Naive thymus-derived CD4-positive, alpha-beta T cell (primary cell): ENCODE measurements around the gene BBS9. TPM values are rescaled to one million over a fixed set of nuclear protein-coding genes. Genes with fewer than 3 reads are reported as not detected.

ENCODE experiments used
- ATAC-seq: fragments of 150-1000 bp; cut with Tn5 transposase; 2 replicates; pipeline ENCODE4 v1.10.0; 2021; ENCODE audit warnings: mild to moderate bottlenecking, moderate library complexity
- CTCF ChIA-PET: fragments of 350-600 bp; sonication (Branson Sonifier 250); formaldehyde crosslinking; loops from one replicate; lab custom pipeline; 2021; ENCODE audit warnings: antibody characterized with exemption; lab: Charles Lee
- POLR2A ChIA-PET: fragments of 350-600 bp; sonication (Branson Sonifier 250); formaldehyde crosslinking; loops from one replicate; lab custom pipeline; 2021; ENCODE audit warnings: antibody characterized with exemption, inconsistent platforms; lab: Charles Lee
- DNase-seq, 9 donors: peaks; one replicate each; pipeline versions ENCODE4 v3.0.0 to v3.0.0-alpha.2; 2020 to 2022; ENCODE audit warnings: mixed read lengths in 1 of 9
- H3K27ac ChIP-seq: one replicate; pipeline ENCODE4 v1.7.0; 2013; ENCODE audit warnings: mild to moderate bottlenecking, low read depth, low read length, moderate library complexity
- H3K27me3 ChIP-seq, 2 donors: one replicate each; pipeline ENCODE4 v1.7.0; 2013; ENCODE audit warnings: low read length in 2 of 2, mild to moderate bottlenecking in 2 of 2, moderate library complexity in 2 of 2; ENCODE audit not compliant: control insufficient read depth in 2 of 2, insufficient read depth in 2 of 2
- H3K36me3 ChIP-seq, 3 experiments: 1 replicate in 2 of 3; 2 replicates in 1 of 3; pipeline ENCODE4 v1.7.0; 2013; ENCODE audit warnings: low read length in 3 of 3, mild to moderate bottlenecking in 3 of 3, moderate library complexity in 1 of 3; ENCODE audit not compliant: insufficient read depth in 3 of 3, control insufficient read depth in 2 of 3
- H3K4me1 ChIP-seq, 2 donors: one replicate each; pipeline ENCODE4 v1.7.0; 2013; ENCODE audit warnings: low read length in 2 of 2, mild to moderate bottlenecking in 2 of 2, moderate library complexity in 1 of 2; ENCODE audit not compliant: control insufficient read depth in 2 of 2, insufficient read depth in 2 of 2
- H3K4me3 ChIP-seq: 2 replicates; pipeline ENCODE4 v1.7.0; 2013; ENCODE audit warnings: mild to moderate bottlenecking, low read length
- H3K9me3 ChIP-seq, 3 experiments: 1 replicate in 2 of 3; 2 replicates in 1 of 3; pipeline ENCODE4 v1.7.0; 2013; ENCODE audit warnings: low read length in 3 of 3; ENCODE audit not compliant: control insufficient read depth in 2 of 3
- H3K27ac Mint-ChIP-seq, 9 donors: one replicate each; pipeline ENCODE4 v1.8.0; 2020 to 2022; ENCODE audit warnings: mixed read lengths in 9 of 9, mild to moderate bottlenecking in 8 of 9, moderate library complexity in 5 of 9, inconsistent platforms in 2 of 9
- H3K27me3 Mint-ChIP-seq, 5 donors: one replicate each; pipeline ENCODE4 v1.8.0; 2021 to 2022; ENCODE audit warnings: mixed read lengths in 5 of 5, mild to moderate bottlenecking in 1 of 5
- H3K36me3 Mint-ChIP-seq, 5 donors: one replicate each; pipeline ENCODE4 v1.8.0; 2020 to 2022; ENCODE audit warnings: mixed read lengths in 5 of 5, mild to moderate bottlenecking in 3 of 5, inconsistent platforms in 1 of 5
- H3K4me1 Mint-ChIP-seq, 7 donors: one replicate each; pipeline ENCODE4 v1.8.0; 2020 to 2022; ENCODE audit warnings: mixed read lengths in 7 of 7, mild to moderate bottlenecking in 3 of 7, inconsistent platforms in 1 of 7
- H3K4me3 Mint-ChIP-seq, 10 donors: one replicate each; pipeline ENCODE4 v1.8.0; 2020 to 2022; ENCODE audit warnings: mild to moderate bottlenecking in 10 of 10, mixed read lengths in 10 of 10, moderate library complexity in 6 of 10, inconsistent platforms in 2 of 10
- H3K9me3 Mint-ChIP-seq, 11 donors: one replicate each; pipeline ENCODE4 v1.8.0; 2020 to 2022; ENCODE audit warnings: mixed read lengths in 11 of 11, mild to moderate bottlenecking in 4 of 11, inconsistent platforms in 1 of 11, moderate library complexity in 1 of 11
- intact Hi-C, 2 donors: fragments of 100-400 bp; cut with micrococcal nuclease; formaldehyde crosslinking; loops; one replicate each; pipeline ENCODE4 v1.15.1; 2023
- polyA plus RNA-seq, 2 donors: library from polyadenylated mRNA; unstranded; fragments of 300-500 nt; fragmentation: Illumina TruSeq; gene quantifications; one replicate each; pipeline ENCODE4 v1.2.3, GENCODE V29; 2021
- total RNA-seq, 6 experiments: library from RNA in 5 of 6; stranded (reverse) in 5 of 6; gene quantifications; 1 replicate in 5 of 6; 2 replicates in 1 of 6; pipeline ENCODE4 v1.2.3 and lab custom pipeline; 2021 to 2026

BBS9 gene
- total and polyA plus RNA-seq, 7 experiments from 2014 or later = 11.1 to 31.0 (median 23.2) TPM

- no peaks in the 10 kb centered on the region for H3K4me1 ChIP-seq
- Mint-ChIP-seq H3K4me3 (no peak overlapping the region), H3K27me3 (no peaks in the 10 kb centered on the region), H3K9me3 (peaks cover 0 to 14% (median 0%) of the 10 kb centered on the region in 11 donors), H3K27ac (no peak overlapping the region), H3K36me3 (peaks cover 0 to 32% (median 26%) of the 10 kb centered on the region in 5 donors), H3K4me1 (peaks cover 0 to 3% (median 0%) of the 10 kb centered on the region in 7 donors)
- no peak for DNase-seq
- no peak for ATAC-seq
- intact Hi-C loops = no loop called here
- H3K4me3 ChIP-seq = no peak overlapping the region
- POLR2A ChIA-PET = no interaction called here
- H3K27ac ChIP-seq = no peak overlapping the region
- H3K36me3 ChIP-seq = peaks cover 0 to 4% (median 0%) of the 10 kb centered on the region in 3 experiments
- H3K9me3 ChIP-seq = no peaks in the 10 kb centered on the region
- CTCF ChIA-PET = no interaction called here
- H3K27me3 ChIP-seq = no peaks in the 10 kb centered on the region
Observed at GRCh38 chr7:33550979-33551378, 421.6 kb downstream of the BBS9 start.

GRCh38 chr7:33554046-33554445 lies 424.7 kb downstream of the BBS9 start:
- CTCF ChIA-PET = no interaction called here
- Mint-ChIP-seq H3K9me3 (peaks cover 0 to 4% (median 0%) of the 10 kb centered on the region in 11 donors), H3K27me3 (no peaks in the 10 kb centered on the region), H3K27ac (no peak overlapping the region), H3K4me3 (no peak overlapping the region), H3K4me1 (no peaks in the 10 kb centered on the region), H3K36me3 (peaks cover 0 to 17% (median 11%) of the 10 kb centered on the region in 5 donors)
- ATAC-seq = no peak
- intact Hi-C loops = no loop called here
- no peaks in the 10 kb centered on the region for H3K9me3 ChIP-seq
- no peak for DNase-seq
- H3K27me3 ChIP-seq = no peaks in the 10 kb centered on the region
- no peaks in the 10 kb centered on the region for H3K4me1 ChIP-seq
- POLR2A ChIA-PET = interaction anchor here (0.6 kb wide), 1 partner anchor 10 kb away, joined by 3 read pairs; no protein-coding TSS in a partner anchor
- H3K27ac ChIP-seq = no peak overlapping the region
- no peaks in the 10 kb centered on the region for H3K36me3 ChIP-seq
- H3K4me3 ChIP-seq = no peak overlapping the region

- Mint-ChIP-seq H3K27me3 (no peaks in the 10 kb centered on the region), H3K36me3 (peaks cover 0 to 17% (median 12%) of the 10 kb centered on the region in 5 donors), H3K4me3 (no peak overlapping the region), H3K27ac (no peak overlapping the region), H3K4me1 (no peaks in the 10 kb centered on the region), H3K9me3 (peaks cover 0 to 4% (median 0%) of the 10 kb centered on the region in 11 donors)
- Histone ChIP-seq H3K27me3 (no peaks in the 10 kb centered on the region), H3K36me3 (no peaks in the 10 kb centered on the region), H3K9me3 (no peaks in the 10 kb centered on the region), H3K4me3 (no peak overlapping the region), H3K27ac (no peak overlapping the region), H3K4me1 (no peaks in the 10 kb centered on the region)
- intact Hi-C loops = no loop called here
- no peak for DNase-seq
- CTCF ChIA-PET = no interaction called here
- POLR2A ChIA-PET = interaction anchor here (0.7 kb wide), 1 partner anchor 198 kb away, joined by 3 read pairs; no protein-coding TSS in a partner anchor
- ATAC-seq = no peak
Observed at GRCh38 chr7:33554576-33554975, 425.2 kb downstream of the BBS9 start.

GRCh38 chr7:33556472-33556871 lies 427.1 kb downstream of the BBS9 start:
- ChIA-PET CTCF (no interaction called here), POLR2A (no interaction called here)
- ATAC-seq = no peak
- Mint-ChIP-seq H3K9me3 (peaks cover 0 to 4% (median 0%) of the 10 kb centered on the region in 11 donors), H3K27ac (no peak overlapping the region), H3K4me3 (no peak overlapping the region), H3K27me3 (no peaks in the 10 kb centered on the region), H3K36me3 (peaks cover 0 to 10% (median 6%) of the 10 kb centered on the region in 5 donors), H3K4me1 (no peaks in the 10 kb centered on the region)
- no peaks in the 10 kb centered on the region for H3K4me1 ChIP-seq
- no peaks in the 10 kb centered on the region for H3K27me3 ChIP-seq
- no peak overlapping the region for H3K4me3 ChIP-seq
- no peaks in the 10 kb centered on the region for H3K9me3 ChIP-seq
- H3K36me3 ChIP-seq = no peaks in the 10 kb centered on the region
- no peak overlapping the region for H3K27ac ChIP-seq
- DNase-seq = no peak
- intact Hi-C loops = no loop called here

- Histone ChIP-seq H3K4me1 (no peaks in the 10 kb centered on the region), H3K27me3 (no peaks in the 10 kb centered on the region), H3K9me3 (no peaks in the 10 kb centered on the region), H3K36me3 (no peaks in the 10 kb centered on the region), H3K27ac (no peak overlapping the region), H3K4me3 (no peak overlapping the region)
- Mint-ChIP-seq H3K4me3 (no peak overlapping the region), H3K36me3 (peaks cover 0 to 9% (median 5%) of the 10 kb centered on the region in 5 donors), H3K27me3 (no peaks in the 10 kb centered on the region), H3K27ac (no peak overlapping the region), H3K4me1 (no peaks in the 10 kb centered on the region), H3K9me3 (peaks cover 0 to 4% (median 0%) of the 10 kb centered on the region in 11 donors)
- ATAC-seq (no peak), DNase-seq (no peak)
- ChIA-PET CTCF (no interaction called here), POLR2A (no interaction called here)
- intact Hi-C loops = no loop called here
Observed at GRCh38 chr7:33558549-33559323, 429.4 kb downstream of the BBS9 start.

GRCh38 chr7:33559324-33559710 lies 430.0 kb downstream of the BBS9 start:
- no peaks in the 10 kb centered on the region for H3K27me3 ChIP-seq
- peaks cover 0 to 4% (median 0%) of the 10 kb centered on the region in 11 donors for H3K9me3 Mint-ChIP-seq
- CTCF ChIA-PET = no interaction called here

GRCh38 chr7:33562996-33563395 lies 433.6 kb downstream of the BBS9 start:
- no peak overlapping the region for H3K27ac Mint-ChIP-seq
- peaks cover 0 to 20% (median 17%) of the 10 kb centered on the region in 5 donors for H3K36me3 Mint-ChIP-seq
- intact Hi-C loops = no loop called here

More at GRCh38 chr7:33559324-33559710, 430.0 kb downstream of the BBS9 start:
- ATAC-seq = no peak
- H3K4me1 Mint-ChIP-seq = no peaks in the 10 kb centered on the region
- H3K4me3 Mint-ChIP-seq = no peak overlapping the region
- no peaks in the 10 kb centered on the region for H3K36me3 ChIP-seq
- H3K36me3 Mint-ChIP-seq = peaks cover 0 to 9% (median 5%) of the 10 kb centered on the region in 5 donors
- DNase-seq = no peak
- H3K27ac Mint-ChIP-seq = no peak overlapping the region
- H3K27me3 Mint-ChIP-seq = no peaks in the 10 kb centered on the region
- no peaks in the 10 kb centered on the region for H3K4me1 ChIP-seq
- POLR2A ChIA-PET = no interaction called here
- intact Hi-C loops = no loop called here
- no peak overlapping the region for H3K4me3 ChIP-seq
- H3K9me3 ChIP-seq = no peaks in the 10 kb centered on the region
- no peak overlapping the region for H3K27ac ChIP-seq

More at GRCh38 chr7:33562996-33563395, 433.6 kb downstream of the BBS9 start:
- Histone ChIP-seq H3K4me3 (no peak overlapping the region), H3K36me3 (no peaks in the 10 kb centered on the region), H3K4me1 (no peaks in the 10 kb centered on the region), H3K27me3 (no peaks in the 10 kb centered on the region), H3K27ac (no peak overlapping the region), H3K9me3 (no peaks in the 10 kb centered on the region)
- POLR2A ChIA-PET = no interaction called here
- Mint-ChIP-seq H3K9me3 (peaks cover 0 to 3% (median 0%) of the 10 kb centered on the region in 11 donors), H3K4me1 (peaks cover 0 to under 1% (median 0%) of the 10 kb centered on the region in 7 donors), H3K4me3 (no peak overlapping the region), H3K27me3 (no peaks in the 10 kb centered on the region)
- ATAC-seq (no peak), DNase-seq (no peak)
- CTCF ChIA-PET = no interaction called here
